GM21528 (cell line): ENCODE measurements around the gene DAP.

ENCODE experiments used
- ATAC-seq: cut with Tn5 transposase; IDR thresholded peaks from one replicate; pipeline ENCODE4 v1.9.1; 2021; ENCODE audit warnings: mild to moderate bottlenecking, moderate library complexity; ENCODE audit not compliant: unreplicated experiment, low FRiP score

DAP gene

DNA sequence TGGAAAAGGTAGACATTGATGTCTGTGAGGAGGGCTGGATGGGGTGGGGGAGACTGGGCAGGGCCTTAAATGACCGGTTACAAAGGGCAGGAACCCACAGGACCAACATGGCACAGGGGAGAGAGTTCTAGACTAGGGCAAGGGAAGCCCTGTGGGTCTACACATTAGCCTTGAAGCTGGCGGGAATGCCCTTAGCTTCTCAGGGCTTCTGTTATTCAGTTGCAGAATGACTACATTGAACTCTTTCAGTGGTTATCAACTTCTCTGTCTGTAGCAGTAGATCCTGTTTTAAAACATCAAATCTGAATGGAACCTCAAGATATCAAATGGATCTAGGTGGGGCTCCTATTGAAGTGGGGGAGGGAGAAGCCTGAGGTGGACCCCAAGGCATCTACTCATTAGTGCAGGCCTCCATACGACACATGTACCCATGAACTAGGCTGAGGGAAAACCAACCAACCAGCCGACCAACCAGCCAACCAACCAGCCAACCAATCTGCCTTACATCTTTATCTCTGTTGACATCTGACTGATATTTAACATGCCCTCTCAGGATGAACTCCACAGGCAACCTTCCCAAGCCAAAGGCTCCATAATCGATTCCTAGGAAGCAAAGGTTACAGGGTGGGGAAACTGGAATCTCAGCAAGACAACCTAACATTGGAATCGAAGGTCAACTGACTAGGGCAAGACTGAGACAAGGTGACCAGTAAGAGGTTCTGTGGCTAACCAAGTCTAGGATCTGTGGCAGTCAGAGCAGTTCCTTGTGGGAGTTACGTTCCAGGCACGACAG lies 48.3 kb downstream of the DAP start:
- ATAC-seq: no peak

DNA sequence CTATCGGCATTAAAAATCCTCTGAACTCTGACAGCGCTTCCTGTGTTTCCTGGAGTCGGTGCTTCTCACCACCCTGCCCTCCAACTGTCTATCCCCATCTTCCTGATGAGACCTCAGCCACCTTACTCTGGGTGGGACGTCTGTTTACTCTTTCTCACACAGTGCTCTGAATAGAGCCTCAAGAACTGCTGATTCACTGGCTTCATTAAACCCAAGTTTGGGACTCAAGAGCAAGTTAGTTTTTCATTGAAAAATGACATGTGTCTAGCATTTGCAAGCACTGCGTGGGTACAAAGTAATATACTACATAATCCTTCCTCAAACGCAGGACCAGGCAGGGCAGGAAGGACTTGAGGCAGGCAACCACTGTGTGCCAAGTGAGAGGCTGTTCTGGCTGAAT lies 49.5 kb downstream of the DAP start:
- ATAC-seq: no peak

DNA sequence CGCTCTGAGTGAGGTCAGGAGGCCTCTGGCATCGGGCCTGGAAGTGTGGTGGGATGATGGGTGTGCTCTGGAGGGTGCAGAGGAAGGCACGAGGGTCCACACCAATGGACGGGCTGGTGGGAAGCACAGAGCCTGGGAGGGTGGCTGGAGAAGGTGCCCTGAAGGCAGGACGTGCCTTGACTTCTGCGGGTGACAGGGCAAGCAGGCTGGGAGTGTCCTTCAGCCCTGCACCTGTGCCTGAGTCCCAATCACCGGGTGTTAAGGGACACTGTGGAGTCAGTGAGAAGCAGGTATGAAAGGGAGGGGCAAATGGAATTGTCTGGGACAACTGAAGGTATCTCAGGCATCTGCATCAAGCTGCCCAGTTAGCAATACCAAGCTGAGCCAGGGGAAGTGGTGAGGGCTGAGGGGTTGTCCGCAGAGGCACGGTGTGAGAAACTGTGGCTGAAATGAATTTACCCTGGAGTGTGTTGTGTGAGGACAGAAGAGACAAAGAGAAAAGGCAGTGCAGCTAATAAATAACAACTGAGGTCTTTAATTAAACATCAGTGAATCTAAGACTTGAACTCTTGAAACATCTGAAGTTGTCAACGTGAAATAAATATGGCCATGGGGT lies 50.4 kb downstream of the DAP start:
- ATAC-seq: no peak

DNA sequence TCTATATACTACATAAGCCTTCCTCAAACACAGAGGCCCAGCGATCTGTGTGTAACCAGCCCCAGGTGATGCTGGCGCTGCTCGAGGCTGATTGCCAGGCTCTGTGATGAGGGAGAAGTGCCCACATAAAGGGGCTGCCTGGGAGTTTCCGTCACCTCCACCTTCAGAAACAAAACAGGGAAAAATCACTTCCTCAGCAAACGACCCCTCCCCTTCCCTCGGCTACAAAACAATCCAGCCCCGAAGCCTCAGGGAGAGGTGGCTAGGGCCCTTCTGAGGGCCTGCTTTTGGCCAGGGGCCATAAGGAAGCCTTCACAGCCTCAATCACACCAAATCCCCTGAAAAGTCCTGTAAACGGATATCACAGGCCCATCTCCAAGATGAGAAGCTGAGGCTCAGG lies 51.1 kb downstream of the DAP start:
- no peak for ATAC-seq

DNA sequence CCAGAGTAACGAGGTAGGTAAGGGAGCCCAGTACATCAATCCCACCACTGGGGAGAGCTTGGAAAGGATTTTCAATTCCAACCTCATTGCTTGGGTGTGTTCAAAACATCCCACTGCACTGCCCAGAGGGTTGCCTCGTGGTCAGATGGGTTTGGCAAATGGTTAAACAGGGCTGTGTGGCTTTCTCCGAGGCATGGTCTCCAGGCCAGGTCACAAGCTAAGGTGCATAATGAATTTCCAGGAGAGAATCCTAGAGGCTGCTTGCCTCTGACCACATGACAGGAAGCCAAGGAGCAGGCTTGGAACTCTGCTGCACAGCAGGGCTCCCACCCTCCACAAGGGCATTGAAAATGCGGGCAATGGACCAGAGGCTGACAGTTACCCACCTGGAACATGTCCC lies 51.6 kb downstream of the DAP start:
- ATAC-seq: no peak

DNA sequence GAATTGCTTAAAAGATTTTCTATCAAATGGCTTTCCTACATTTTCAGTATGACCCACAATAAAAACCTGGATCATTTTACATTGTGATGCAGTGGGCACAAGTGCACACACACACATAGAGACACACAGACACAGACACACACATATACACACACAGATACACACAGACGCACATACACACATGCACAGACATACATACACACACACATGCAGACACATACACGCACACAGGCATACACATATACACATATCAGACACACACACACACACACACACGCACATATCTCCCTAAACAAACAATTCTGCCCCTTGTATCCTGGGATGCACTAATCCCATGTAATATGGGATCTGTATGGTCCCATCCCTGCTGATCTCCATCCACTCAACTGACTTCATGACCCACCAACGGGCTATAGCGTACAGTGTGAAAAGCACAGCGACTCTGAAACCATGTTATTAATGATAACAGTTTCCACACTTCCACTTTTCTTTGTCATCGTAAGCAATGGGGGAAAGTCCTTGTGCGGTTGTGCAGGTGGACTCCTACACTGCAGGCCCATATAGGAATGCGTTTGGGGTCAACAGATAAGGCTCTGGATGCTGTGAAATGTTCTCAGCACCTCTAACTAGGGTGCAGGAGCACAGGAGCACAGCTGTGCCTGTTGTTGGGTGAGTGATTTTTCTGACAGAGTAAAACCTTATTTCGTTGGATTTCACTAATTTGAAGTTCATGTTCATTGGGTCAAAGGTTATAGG lies 52.7 kb downstream of the DAP start:
- ATAC-seq: no peak

DNA sequence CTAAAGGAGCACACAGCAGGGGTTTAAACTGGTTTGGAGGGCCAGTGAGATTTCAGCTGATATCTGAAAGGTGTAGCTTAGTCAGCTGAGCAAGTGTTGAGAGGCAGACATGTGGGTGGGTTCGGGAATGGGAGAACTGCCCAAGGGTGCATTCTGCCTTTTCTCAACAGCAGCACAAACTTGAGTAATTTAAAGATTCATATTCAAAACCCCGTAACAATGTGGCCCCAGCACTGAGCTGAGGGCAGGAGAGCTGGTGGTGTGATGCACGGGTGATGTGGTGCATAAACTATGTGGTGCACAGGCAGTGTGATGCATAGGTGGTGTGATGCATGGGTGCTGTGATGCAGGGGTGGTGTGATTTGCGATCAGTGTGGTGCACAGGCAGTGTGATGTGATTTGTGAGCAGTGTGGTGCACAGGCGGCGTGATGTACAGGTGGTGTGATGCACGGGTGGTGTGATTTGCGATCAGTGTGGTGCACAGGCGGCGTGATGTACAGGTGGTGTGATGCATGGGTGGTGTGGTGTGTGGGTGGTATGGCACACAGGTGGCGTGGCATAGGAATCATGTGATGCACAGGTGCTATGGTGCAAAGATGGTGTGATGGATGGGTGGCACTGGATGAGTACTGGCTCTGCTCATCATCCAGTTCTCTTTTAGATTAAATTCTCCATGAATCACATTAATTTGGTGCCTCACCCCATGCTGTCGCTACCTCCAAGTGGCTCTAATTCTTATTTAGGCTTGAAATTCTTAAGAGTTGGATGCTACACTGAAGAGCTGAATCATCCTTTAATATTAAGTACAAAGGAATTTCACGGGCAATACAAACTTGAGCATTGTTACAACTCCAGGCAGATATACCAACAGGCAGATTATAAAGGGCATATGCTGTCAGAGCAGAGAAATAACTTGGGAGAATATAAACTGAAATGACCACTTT lies 53.6 kb downstream of the DAP start:
- no peak for ATAC-seq

DNA sequence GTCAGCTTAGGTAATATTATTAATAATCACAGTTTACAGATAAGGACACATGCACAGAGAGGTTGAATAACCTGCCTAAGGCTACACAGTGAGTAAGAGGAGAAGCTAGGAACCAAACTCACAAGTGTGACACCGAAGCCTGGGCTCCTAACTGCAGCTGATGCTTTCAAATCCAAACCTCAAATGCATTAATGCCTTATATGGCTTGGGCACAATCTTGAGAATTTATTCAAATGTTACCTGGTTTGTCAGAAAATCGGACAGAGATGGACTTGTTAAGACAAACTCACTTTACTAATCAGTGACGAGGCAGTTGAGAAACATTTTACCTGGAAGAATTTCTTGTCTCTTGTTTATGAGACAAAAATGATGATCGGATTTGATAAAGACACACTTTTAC lies 54.7 kb downstream of the DAP start:
- ATAC-seq: no peak

DNA sequence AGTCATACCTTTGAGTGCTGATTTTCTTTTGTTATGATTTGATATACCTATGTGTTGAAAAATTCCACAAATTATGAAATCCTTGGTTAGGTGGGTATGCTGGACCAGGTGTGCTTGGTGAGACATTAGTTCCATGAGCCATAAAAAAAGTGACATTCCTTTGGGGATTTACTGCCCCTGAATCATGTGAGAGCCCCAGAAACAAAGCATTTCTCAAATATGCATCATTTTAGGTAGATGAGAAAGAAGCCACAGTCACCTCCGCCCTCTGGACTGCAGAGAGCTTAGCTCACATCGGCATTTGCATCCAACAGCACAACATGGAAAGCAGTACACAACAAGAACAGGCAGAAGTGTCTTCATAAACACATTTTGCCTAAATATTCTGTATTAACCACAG lies 55.3 kb downstream of the DAP start:
- ATAC-seq: no peak

DNA sequence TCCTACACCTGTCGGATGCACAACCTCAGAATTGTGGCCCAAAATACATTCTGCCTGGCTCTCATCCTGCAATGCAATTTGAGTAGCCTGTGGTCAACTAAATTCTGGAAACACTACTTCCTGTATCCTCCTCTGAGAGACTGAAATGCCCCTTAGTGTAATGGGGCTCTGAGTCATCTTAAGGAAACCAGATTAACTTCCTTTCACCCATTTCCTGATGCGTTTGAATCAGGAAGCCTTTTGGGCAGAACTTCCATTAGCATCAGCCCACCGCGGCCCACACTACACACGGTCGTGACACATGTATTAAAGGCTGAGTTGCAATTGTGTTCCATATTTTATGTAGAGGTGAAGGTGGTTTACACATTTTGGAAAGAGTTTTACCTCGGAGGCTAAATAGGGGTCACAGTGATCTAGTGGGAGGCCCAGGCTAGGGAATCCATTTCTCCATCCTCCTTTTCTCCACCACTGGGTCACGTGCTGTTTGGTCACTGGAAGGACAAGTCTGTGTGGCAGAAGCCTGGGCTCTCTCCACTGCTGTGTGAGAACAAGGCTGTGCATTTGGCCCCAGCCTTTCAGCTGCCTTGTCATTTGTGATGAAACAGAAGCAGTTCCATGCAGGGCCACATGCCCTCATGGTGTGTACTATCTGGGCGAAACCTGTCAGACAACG lies 55.9 kb downstream of the DAP start:
- ATAC-seq: no peak

DNA sequence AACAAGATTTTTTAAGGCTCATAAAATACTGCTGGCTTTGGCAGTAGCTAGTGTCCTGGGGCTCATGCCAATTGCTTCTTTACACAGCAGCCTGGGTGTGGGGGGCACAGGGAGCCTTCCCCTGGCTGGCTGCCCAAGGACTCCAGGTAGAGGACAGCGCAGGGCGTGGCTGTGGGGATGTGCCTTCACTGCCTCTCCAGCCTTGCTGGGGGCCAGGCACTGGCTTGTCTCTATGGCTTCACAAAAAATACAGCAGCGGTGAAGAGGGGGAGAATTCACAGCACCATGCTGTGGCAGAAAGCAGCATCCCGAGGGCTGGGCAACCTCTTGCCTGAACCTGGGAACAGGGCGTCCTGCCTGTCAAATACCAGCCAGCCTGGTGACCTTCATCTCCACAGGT lies 57.4 kb downstream of the DAP start:
- ATAC-seq: no peak

DNA sequence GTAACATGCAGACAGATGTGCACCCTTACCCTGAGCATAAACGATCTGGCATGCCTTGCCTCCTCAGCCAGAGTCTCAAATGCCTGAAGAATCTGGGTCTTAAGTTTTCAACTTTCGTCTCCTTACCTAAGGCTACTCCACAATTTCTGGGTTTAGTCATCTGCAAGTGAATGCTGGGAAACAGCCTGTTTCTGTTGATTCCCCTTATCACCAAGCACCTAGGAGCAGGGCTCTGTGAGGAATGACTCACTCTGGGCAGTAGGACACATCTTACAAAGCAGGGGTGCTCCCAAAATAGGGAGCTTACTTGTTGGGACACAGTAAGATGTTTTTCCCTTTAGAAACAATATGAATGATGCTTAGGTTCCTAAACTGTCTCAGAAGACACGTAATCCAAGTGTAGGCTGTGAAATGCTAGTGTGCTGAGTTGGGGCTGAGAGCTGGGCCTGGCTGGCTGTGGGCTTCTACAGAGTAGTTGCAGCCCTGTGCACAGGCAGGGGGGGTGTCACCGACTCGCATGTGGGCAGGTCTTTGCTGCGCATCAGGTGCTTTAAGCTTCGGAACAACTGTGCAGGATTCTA lies 58.0 kb downstream of the DAP start:
- no peak for ATAC-seq

DNA sequence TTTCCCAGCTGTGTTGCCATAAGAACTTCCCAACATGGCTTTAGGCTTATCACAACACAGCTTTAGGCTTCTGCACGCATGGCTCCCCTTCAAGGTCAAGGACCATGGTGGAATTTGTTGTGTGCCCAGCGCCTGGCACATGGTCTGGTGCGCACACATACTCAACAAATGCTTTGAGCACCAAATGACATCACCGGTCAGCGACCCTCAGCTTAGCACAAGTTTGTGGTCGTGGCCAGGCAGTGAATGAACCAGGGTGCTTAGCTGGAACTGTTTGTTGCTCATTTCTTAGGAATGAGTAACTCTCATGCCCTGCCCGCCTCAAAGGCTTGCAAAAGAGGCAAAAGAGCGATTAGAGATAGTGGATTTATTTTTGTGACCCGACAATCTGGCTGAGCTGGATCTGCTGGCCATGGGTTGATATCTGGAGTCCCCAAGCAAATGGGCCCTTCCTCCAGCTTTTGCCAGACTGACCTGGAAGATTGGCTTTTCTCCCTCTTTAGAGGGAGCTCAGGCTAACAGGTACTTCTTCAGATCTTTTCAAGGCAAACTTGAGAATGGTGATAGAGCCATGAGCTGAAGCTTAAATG lies 58.9 kb downstream of the DAP start:
- no peak for ATAC-seq

DNA sequence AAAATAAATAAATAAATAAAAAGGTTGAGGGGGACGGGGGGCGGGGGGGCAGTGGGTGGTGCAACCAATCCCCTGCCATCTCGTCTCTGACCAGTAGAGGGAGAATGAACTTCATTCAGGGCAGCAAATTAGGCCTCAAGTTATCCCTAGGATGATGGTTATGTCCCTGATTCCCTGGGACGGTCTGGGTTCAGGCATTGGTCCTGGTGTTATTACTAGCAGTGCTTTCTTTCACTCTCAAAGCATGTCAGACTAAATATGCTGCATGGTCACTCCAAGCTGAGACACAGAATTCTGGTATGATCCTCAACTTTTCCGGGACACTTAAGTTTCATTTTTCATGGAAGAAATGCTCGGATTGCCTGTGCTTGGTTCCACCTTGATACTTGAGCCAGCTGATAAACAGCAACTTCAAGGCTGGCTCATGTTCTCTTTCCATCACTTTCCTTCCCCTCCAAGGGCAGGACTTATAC lies 59.4 kb downstream of the DAP start:
- ATAC-seq: no peak

DNA sequence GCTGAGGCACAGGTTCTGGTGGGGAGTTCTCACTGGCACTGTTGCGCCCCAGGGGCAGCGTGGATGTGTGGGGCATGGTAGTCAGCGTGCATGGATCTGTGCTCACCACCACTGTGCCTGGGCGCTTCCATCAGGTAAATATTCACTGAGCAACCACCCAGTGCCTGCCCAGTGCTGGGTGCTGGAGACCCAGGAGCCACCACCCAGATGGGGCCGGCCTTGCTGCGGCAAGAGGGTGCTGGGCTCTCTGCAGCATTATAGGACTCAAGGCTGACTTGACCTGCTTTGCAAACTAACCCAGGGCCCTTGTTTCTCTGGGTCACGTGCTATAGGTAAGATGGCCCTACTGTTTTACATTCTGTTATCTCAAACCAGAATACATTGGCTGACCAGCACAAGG lies 60.5 kb downstream of the DAP start:
- no peak for ATAC-seq

DNA sequence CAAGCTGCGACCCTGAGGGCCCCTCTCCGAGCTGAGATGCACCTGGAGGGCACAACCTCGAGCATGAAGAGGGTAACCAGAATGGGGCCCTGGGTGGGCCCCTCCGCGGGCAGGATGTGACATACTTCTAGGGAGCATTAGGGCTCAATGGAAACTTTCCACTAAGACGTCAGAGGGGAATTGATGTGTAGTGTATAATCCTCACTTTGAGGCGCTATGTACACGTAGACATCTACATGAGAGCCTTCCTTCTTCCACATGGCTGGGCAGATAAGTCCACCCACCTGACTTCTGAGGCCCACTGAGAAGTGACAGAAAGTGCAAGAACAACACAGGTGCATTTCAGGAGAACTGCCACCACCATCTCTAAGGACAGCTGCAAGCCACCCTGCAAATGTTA lies 61.0 kb downstream of the DAP start:
- peak; percentile 75 for ATAC-seq

DNA sequence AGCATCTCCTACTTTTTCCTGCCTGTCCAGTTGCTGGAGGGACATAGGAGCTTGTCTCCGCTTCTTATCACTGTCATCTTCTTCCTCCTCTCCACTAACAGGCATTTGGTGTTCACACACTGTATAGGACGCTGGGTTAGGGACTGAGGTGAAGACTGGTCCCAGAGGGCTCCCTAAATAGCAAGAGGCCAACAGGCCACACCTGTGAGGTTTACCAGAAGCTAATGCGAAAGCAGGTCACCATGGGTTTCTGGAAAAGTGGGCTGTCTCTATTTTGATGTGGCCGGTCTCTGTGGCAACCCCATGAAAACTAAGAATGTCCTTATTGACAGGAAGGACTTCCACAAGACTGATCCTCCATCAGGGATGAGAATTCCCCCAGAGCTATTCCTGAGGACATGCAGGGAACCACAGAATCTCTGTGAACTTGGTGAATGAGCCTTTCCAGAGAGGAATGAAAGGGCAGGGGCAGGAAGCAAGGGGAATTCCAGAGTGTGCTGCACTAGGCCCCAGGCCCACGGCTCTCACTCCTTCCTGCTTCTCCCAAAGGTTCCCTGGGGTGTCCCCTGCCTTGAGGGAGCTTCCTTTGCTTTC lies 61.7 kb downstream of the DAP start:
- ATAC-seq: peak; percentile 39

DNA sequence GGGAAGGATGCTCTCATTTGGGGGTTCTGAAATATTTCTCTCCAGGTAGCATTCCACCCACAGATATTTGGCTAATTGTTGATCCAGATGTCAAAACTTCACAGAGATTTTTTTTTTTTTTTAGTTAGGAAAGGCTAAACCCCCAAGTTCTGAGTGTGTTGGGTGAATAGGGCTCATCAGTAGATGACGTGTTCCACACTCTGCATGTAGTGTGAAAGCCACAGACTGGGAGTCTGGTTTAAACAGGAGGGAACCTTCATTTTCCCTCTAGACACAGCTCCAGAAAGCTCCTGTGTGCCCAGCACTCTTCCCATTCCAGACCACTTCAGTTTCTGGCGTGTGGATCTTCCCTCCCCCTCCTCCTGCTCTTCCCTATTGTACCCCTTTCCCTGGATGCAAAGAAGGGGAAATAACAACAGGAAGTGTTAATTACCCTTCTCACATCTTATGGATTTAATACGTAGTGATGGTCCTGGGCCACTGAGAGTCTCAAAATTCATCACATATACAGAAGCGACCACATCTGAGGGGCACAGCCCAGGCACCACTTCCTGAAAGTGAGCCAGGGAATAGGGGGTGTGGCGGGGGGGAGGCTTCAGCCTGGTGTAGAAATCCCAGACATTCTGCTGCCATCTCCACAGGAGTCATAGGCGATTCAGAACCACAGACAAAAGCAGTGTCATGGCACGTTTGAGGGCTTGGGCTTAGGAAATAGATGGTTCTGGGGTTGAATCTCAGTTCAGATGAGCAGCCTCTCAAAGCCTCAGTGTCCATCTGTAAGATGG lies 65.1 kb downstream of the DAP start:
- ATAC-seq: no peak
